Tibial nerve (tissue), 4 donors: ENCODE data around the gene KIAA1217. TPM values are rescaled to one million over a fixed set of nuclear protein-coding genes. Genes with fewer than 3 reads are reported as not detected.

ENCODE experiments used
- DNase-seq, 2 donors: peaks; one replicate each; pipeline ENCODE4 v3.0.0-alpha.2; 2019; ENCODE audit warnings: low spot score in 2 of 2
- H3K27ac ChIP-seq, 4 donors: fragments of 200-600 bp; sonication (generic) in 3 of 4; one replicate each; pipeline ENCODE4 v1.5.1; 2017 to 2019; ENCODE audit warnings: mild to moderate bottlenecking in 1 of 4
- H3K27me3 ChIP-seq, 2 donors: fragments of 200-600 bp; sonication (generic) in 1 of 2; one replicate each; pipeline versions ENCODE4 v1.5.1 to v1.6.0; 2017 to 2019
- H3K36me3 ChIP-seq, 3 donors: fragments of 200-600 bp; sonication (generic); one replicate each; pipeline ENCODE4 v1.5.1; 2018 to 2019
- H3K4me1 ChIP-seq, 4 donors: fragments of 200-600 bp; sonication (generic) in 3 of 4; one replicate each; pipeline ENCODE4 v1.5.1; 2017 to 2019
- H3K4me3 ChIP-seq, 4 donors: fragments of 200-600 bp; sonication (generic) in 3 of 4; one replicate each; pipeline ENCODE4 v1.5.1; 2017 to 2019; ENCODE audit warnings: mild to moderate bottlenecking in 1 of 4, moderate library complexity in 1 of 4
- H3K9me3 ChIP-seq, 4 donors: fragments of 200-600 bp; sonication (generic) in 3 of 4; one replicate each; pipeline ENCODE4 v1.5.1; 2017 to 2019
- CTCF ChIP-seq, 5 experiments: fragments of 200-600 bp in 3 of 5; fragments of 450-650 bp in 2 of 5; sonication (generic) in 3 of 5; IDR thresholded peaks; one replicate each; pipeline ENCODE4 v1.5.1; 2016 to 2019; ENCODE audit warnings: antibody characterized with exemption in 5 of 5, mild to moderate bottlenecking in 3 of 5, moderate library complexity in 2 of 5
- EP300 ChIP-seq, 2 donors: sonication (generic); formaldehyde crosslinking; IDR thresholded peaks; one replicate each; pipeline ENCODE4 v1.6.1; 2017; ENCODE audit warnings: antibody characterized with exemption in 2 of 2, mild to moderate bottlenecking in 1 of 2
- POLR2A ChIP-seq, 2 donors: fragments of 450-650 bp; IDR thresholded peaks; one replicate each; pipeline ENCODE4 v1.6.1; 2017; ENCODE audit warnings: antibody characterized with exemption in 2 of 2, mild to moderate bottlenecking in 2 of 2, moderate library complexity in 2 of 2
- WGBS, 2 donors: methylation state at CpG; one replicate each; pipeline ENCODE4 v1.1.5; 2018; 5-methylcytosine and 5-hydroxymethylcytosine counted together
- total RNA-seq, 4 donors: library from RNA; depleted of rRNA; stranded (reverse); fragments of >200 nt; gene quantifications; one replicate each; pipeline ENCODE4 v1.1.0, GENCODE V29; 2016

Gene KIAA1217
- total RNA-seq, 4 donors from 2014 or later, result 38.5 to 88.1 (median 58.3) TPM

DNA sequence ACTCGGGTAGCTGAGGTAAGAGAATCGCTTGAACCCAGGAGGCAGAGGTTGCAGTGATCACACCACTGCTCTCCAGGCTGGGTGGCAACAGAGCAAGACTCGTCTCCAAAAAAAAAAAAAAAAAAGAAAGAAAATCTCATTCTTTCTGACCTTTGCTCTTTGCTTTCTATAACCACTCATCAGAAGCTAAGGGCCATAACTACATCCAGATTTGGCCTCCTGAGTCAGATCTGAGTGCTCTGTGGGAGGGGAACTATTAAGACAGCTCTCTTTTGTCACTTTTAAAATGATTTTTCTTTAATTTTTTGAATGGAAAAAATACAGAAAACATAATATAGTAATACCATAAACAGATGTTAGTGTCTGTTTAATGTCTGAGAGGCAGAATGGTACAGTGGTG lies 210.1 kb downstream of the KIAA1217 start:
- TF ChIP-seq EP300 (IDR thresholded peaks at IDR 0.05), result no peak
- no peak for TF ChIP-seq CTCF (IDR thresholded peaks at IDR 0.05)
- no peak for TF ChIP-seq POLR2A (IDR thresholded peaks at IDR 0.05)
- Histone ChIP-seq H3K27ac (peak overlapping the region in 1 of 4 donors; percentile 89), H3K27me3 (no peaks in the 10 kb centered on the region), H3K4me3 (no peak overlapping the region), H3K36me3 (no peaks in the 10 kb centered on the region), H3K9me3 (no peaks in the 10 kb centered on the region), H3K4me1 (peaks cover 0 to 30% (median 7%) of the 10 kb centered on the region in 4 donors)
- no peak for DNase-seq
- 69 to 70% methylated on average over 3 of the region's 3 CpGs for WGBS, 2 donors

- H3K27ac ChIP-seq, result no peak overlapping the region
- TF ChIP-seq EP300 (IDR thresholded peaks at IDR 0.05) (no peak), CTCF (IDR thresholded peaks at IDR 0.05) (no peak), POLR2A (IDR thresholded peaks at IDR 0.05) (no peak)
- WGBS, 2 donors, result 98 to 100% methylated on average over 1 of the region's 1 CpG
- DNase-seq, result no peak
- H3K4me3 ChIP-seq, result no peak overlapping the region
- peaks cover 0 to 5% (median 0%) of the 10 kb centered on the region in 3 donors for H3K36me3 ChIP-seq
- no peaks in the 10 kb centered on the region for H3K9me3 ChIP-seq
- H3K4me1 ChIP-seq, result no peaks in the 10 kb centered on the region
- no peaks in the 10 kb centered on the region for H3K27me3 ChIP-seq
Observed at GRCh38 chr10:24425151-24425550, 216.2 kb downstream of the KIAA1217 start.

GRCh38 chr10:24427678-24428409 lies 218.9 kb downstream of the KIAA1217 start:
- TF ChIP-seq CTCF (IDR thresholded peaks at IDR 0.05), result no peak
- TF ChIP-seq POLR2A (IDR thresholded peaks at IDR 0.05), result no peak
- TF ChIP-seq EP300 (IDR thresholded peaks at IDR 0.05), result no peak
- no peak overlapping the region for H3K27ac ChIP-seq
- H3K9me3 ChIP-seq, result no peaks in the 10 kb centered on the region
- H3K4me3 ChIP-seq, result no peak overlapping the region
- WGBS, 2 donors, result 81 to 82% methylated on average over 14 of the region's 14 CpGs
- H3K27me3 ChIP-seq, result no peaks in the 10 kb centered on the region
- no peak for DNase-seq
- H3K4me1 ChIP-seq, result no peaks in the 10 kb centered on the region
- peaks cover 0 to 8% (median 0%) of the 10 kb centered on the region in 3 donors for H3K36me3 ChIP-seq

GRCh38 chr10:24428410-24428782 lies 219.5 kb downstream of the KIAA1217 start:
- Histone ChIP-seq H3K9me3 (no peaks in the 10 kb centered on the region), H3K27me3 (no peaks in the 10 kb centered on the region), H3K27ac (no peak overlapping the region), H3K4me1 (no peaks in the 10 kb centered on the region), H3K4me3 (no peak overlapping the region), H3K36me3 (peaks cover 0 to 14% (median 0%) of the 10 kb centered on the region in 3 donors)
- 66 to 74% methylated on average over 2 of the region's 2 CpGs for WGBS, 2 donors
- DNase-seq, result no peak
- TF ChIP-seq CTCF (IDR thresholded peaks at IDR 0.05) (no peak), EP300 (IDR thresholded peaks at IDR 0.05) (no peak), POLR2A (IDR thresholded peaks at IDR 0.05) (no peak)

DNA sequence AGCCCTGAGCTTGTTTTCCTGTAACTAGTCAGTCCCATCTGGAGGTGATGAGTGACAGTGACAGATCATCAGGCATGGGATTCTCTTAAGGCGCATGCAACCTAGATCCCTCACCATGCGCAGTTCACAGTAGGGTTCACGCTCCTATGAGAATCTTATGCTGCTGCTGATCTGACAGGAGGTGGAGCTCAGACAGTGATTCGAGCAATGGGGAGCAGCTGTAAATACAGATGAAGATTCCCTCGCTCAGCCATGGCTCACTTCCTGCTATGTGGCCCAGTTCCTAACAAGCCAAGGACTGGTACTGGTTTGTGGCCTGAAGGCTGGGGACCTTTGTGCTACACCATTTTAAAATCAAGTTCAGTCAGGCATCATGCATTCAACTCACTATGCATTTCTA lies 221.7 kb downstream of the KIAA1217 start:
- TF ChIP-seq POLR2A (IDR thresholded peaks at IDR 0.05) (no peak), EP300 (IDR thresholded peaks at IDR 0.05) (no peak), CTCF (IDR thresholded peaks at IDR 0.05) (no peak)
- H3K4me1 ChIP-seq, result no peaks in the 10 kb centered on the region
- 92 to 94% methylated on average over 5 of the region's 5 CpGs for WGBS, 2 donors
- H3K27me3 ChIP-seq, result no peaks in the 10 kb centered on the region
- H3K27ac ChIP-seq, result no peak overlapping the region
- no peak overlapping the region for H3K4me3 ChIP-seq
- no peaks in the 10 kb centered on the region for H3K9me3 ChIP-seq
- peaks cover 0 to 35% (median 0%) of the 10 kb centered on the region in 3 donors for H3K36me3 ChIP-seq
- no peak for DNase-seq
